ENCODE data around the gene NUDT19.

- TF ChIP-seq CTCF (IDR thresholded peaks at IDR 0.05; ENCODE audit: low read depth, low read length), result no peak
- peak; percentile 74 for TF ChIP-seq MYC (IDR thresholded peaks at IDR 0.05; ENCODE audit: low read depth, low read length)
Measured at GRCh38 chr19:32691952-32692726, 518 bp downstream of the NUDT19 start.
